IMR-90 (cell line): ENCODE data around the gene PCBP1. TPM values are rescaled to one million over a fixed set of nuclear protein-coding genes. Genes with fewer than 3 reads are reported as not detected.

ENCODE experiments used
- ATAC-seq: fragments of 200-7000 bp; cut with Tn5 transposase; 2 replicates; pipeline ENCODE4 v1.9.1; 2020; ENCODE audit warnings: low read depth, mild to moderate bottlenecking, moderate library complexity
- BruUV-seq: library from RNA; stranded (reverse); fragments of 400-500 nt; replicated peaks from 2 replicates; lab custom pipeline; 2021; lab: Mats Ljungman, UMichigan
- CTCF ChIA-PET: fragments of 300-600 bp; formaldehyde crosslinking; extraction: SDS; loops from one replicate; lab custom pipeline; 2021; ENCODE audit warnings: antibody characterized with exemption; lab: Yijun Ruan, JAX
- POLR2A ChIA-PET: fragments of 300-600 bp; sonication (Branson Sonifier 250); formaldehyde crosslinking; loops from one replicate; lab custom pipeline; 2022; ENCODE audit warnings: antibody characterized with exemption; ENCODE audit not compliant: unreplicated experiment; lab: Charles Lee
- DNase-seq: peaks from one replicate; pipeline ENCODE4 v3.0.0; 2013
- H2AFZ ChIP-seq: replicated peaks from 2 replicates; pipeline ENCODE3; 2013; ENCODE audit warnings: low read length, mild to moderate bottlenecking; ENCODE audit not compliant: poor library complexity
- H2AK5ac ChIP-seq: 2 replicates; pipeline ENCODE4 v1.6.1; 2013; ENCODE audit warnings: low read depth, low read length, inconsistent platforms
- H2AK9ac ChIP-seq: replicated peaks from 2 replicates; pipeline ENCODE3; 2013; ENCODE audit warnings: mild to moderate bottlenecking, low read depth, low read length, moderate library complexity; ENCODE audit not compliant: poor library complexity
- H2BK120ac ChIP-seq: 2 replicates; pipeline ENCODE4 v1.6.1; 2013; ENCODE audit warnings: low read depth, low read length, inconsistent platforms
- H2BK15ac ChIP-seq: 3 replicates; pipeline ENCODE4 v1.6.1; 2013; ENCODE audit warnings: low read depth, low read length, inconsistent platforms
- H2BK20ac ChIP-seq: 2 replicates; pipeline ENCODE4 v1.6.1; 2013; ENCODE audit warnings: low read depth, mild to moderate bottlenecking, inconsistent platforms, low read length, moderate library complexity
- H2BK5ac ChIP-seq: 2 replicates; pipeline ENCODE4 v1.6.1; 2013; ENCODE audit warnings: mild to moderate bottlenecking, low read depth, low read length, inconsistent platforms; ENCODE audit not compliant: poor library complexity, severe bottlenecking
- H3K14ac ChIP-seq: replicated peaks from 2 replicates; pipeline ENCODE4 v1.6.1; 2013; ENCODE audit warnings: low read depth, low read length, inconsistent platforms
- H3K18ac ChIP-seq: 2 replicates; pipeline ENCODE4 v1.6.1; 2013; ENCODE audit warnings: low read depth, low read length, control low read depth
- H3K23ac ChIP-seq: 2 replicates; pipeline ENCODE4 v1.6.1; 2013; ENCODE audit warnings: low read depth, low read length, inconsistent platforms
- H3K27ac ChIP-seq: 2 replicates; pipeline ENCODE4 v1.5.1; 2013; ENCODE audit warnings: mild to moderate bottlenecking, control low read depth, low read length; ENCODE audit not compliant: insufficient read depth
- H3K27me3 ChIP-seq: 2 replicates; pipeline ENCODE4 v1.6.1; 2013; ENCODE audit warnings: low read length; ENCODE audit not compliant: control insufficient read depth, insufficient read depth
- H3K36me3 ChIP-seq: 2 replicates; pipeline ENCODE4 v1.6.1; 2013; ENCODE audit warnings: low read length, mixed read lengths; ENCODE audit not compliant: control insufficient read depth, insufficient read depth
- H3K4ac ChIP-seq: 2 replicates; pipeline ENCODE4 v1.6.1; 2013; ENCODE audit warnings: low read depth, low read length, inconsistent platforms
- H3K4me1 ChIP-seq: 2 replicates; pipeline ENCODE4 v1.6.1; 2013; ENCODE audit warnings: low read length, mixed read lengths; ENCODE audit not compliant: control insufficient read depth, insufficient read depth
- H3K4me2 ChIP-seq: 2 replicates; pipeline ENCODE4 v1.6.1; 2013; ENCODE audit warnings: low read depth, mild to moderate bottlenecking, control low read depth, low read length, moderate library complexity
- H3K4me3 ChIP-seq: 2 replicates; pipeline ENCODE4 v1.5.1; 2013; ENCODE audit warnings: low read depth, mild to moderate bottlenecking, control low read depth, low read length, moderate library complexity; ENCODE audit not compliant: insufficient read depth
- H3K56ac ChIP-seq: 2 replicates; pipeline ENCODE4 v1.6.1; 2013; ENCODE audit warnings: low read length, inconsistent platforms; ENCODE audit not compliant: insufficient read depth; ENCODE audit errors: extremely low read depth
- H3K79me1 ChIP-seq, 2 experiments: 2 replicates each; pipeline ENCODE4 v1.6.1; 2013; ENCODE audit warnings: low read length in 2 of 2, inconsistent platforms in 1 of 2, low read depth in 1 of 2
- H3K9ac ChIP-seq: 2 replicates; pipeline ENCODE4 v1.6.1; 2013; ENCODE audit warnings: low read depth, low read length, control low read depth
- H3K9me1 ChIP-seq: 2 replicates; pipeline ENCODE4 v1.6.1; 2013; ENCODE audit warnings: low read length, inconsistent platforms; ENCODE audit not compliant: insufficient read depth
- H3K9me3 ChIP-seq: 2 replicates; pipeline ENCODE4 v1.6.1; 2013; ENCODE audit warnings: low read length; ENCODE audit not compliant: control insufficient read depth, insufficient read depth
- H4K20me1 ChIP-seq: 2 replicates; pipeline ENCODE4 v1.6.1; 2013; ENCODE audit warnings: low read length, inconsistent platforms; ENCODE audit not compliant: insufficient read depth
- H4K5ac ChIP-seq: 2 replicates; pipeline ENCODE4 v1.6.1; 2013; ENCODE audit warnings: mild to moderate bottlenecking, low read depth, low read length, control low read depth
- H4K8ac ChIP-seq, 2 experiments: 2 replicates each; pipeline ENCODE4 v1.6.1; 2013; ENCODE audit warnings: low read depth in 2 of 2, low read length in 2 of 2, control low read depth in 1 of 2, inconsistent platforms in 1 of 2
- H4K91ac ChIP-seq: 2 replicates; pipeline ENCODE4 v1.6.1; 2013; ENCODE audit warnings: low read depth, low read length, inconsistent platforms; ENCODE audit not compliant: insufficient read depth
- BHLHE40 ChIP-seq: fragments of 150-350 bp; IDR thresholded peaks from 2 replicates; pipeline ENCODE4 v1.6.1; 2016; ENCODE audit warnings: mild to moderate bottlenecking, low read depth, low read length
- CEBPB ChIP-seq: IDR thresholded peaks from 2 replicates; pipeline ENCODE4 v1.6.1; 2012; ENCODE audit warnings: low read depth, low read length, improper control_type of control experiment
- CTCF ChIP-seq: conservative IDR thresholded peaks from 2 replicates; pipeline ENCODE4 v1.5.1; 2012; ENCODE audit warnings: mild to moderate bottlenecking, low read depth, low read length, improper control_type of control experiment
- ELK1 ChIP-seq: fragments of 150-350 bp; IDR thresholded peaks from 2 replicates; pipeline ENCODE4 v1.6.1; 2016; ENCODE audit warnings: low read depth, mild to moderate bottlenecking, low read length, moderate library complexity, borderline replicate concordance
- MXI1 ChIP-seq: IDR thresholded peaks from 2 replicates; pipeline ENCODE4 v1.6.1; 2012; ENCODE audit warnings: low read depth, mild to moderate bottlenecking, low read length, moderate library complexity, borderline replicate concordance
- NFE2L2 ChIP-seq: fragments of 150-350 bp; IDR thresholded peaks from 2 replicates; pipeline ENCODE4 v1.6.1; 2016; ENCODE audit warnings: low read depth, mild to moderate bottlenecking, low read length
- RAD21 ChIP-seq: IDR thresholded peaks from 2 replicates; pipeline ENCODE4 v1.6.1; 2012; ENCODE audit warnings: low read length, improper control_type of control experiment
- RCOR1 ChIP-seq: IDR thresholded peaks from 2 replicates; pipeline ENCODE4 v1.6.1; 2012; ENCODE audit warnings: mild to moderate bottlenecking, low read length, improper control_type of control experiment; ENCODE audit not compliant: insufficient replicate concordance
- RFX5 ChIP-seq: IDR thresholded peaks from 2 replicates; pipeline ENCODE4 v1.8.0; 2012; ENCODE audit warnings: low read depth, mild to moderate bottlenecking, low read length, moderate library complexity
- SMC3 ChIP-seq: fragments of 150-350 bp; IDR thresholded peaks from 2 replicates; pipeline ENCODE4 v1.6.1; 2016; ENCODE audit warnings: low read depth, mild to moderate bottlenecking, antibody characterized with exemption, low read length, moderate library complexity
- WGBS, 2 experiments: methylation state at CpG; one replicate each; pipeline versions ENCODE4 v1.1.5 to v1.1.7; 2013; ENCODE audit warnings: missing lambda C conversion rate in 2 of 2; ENCODE audit not compliant: insufficient read length in 1 of 2; ENCODE audit errors: extremely low coverage in 2 of 2; 5-methylcytosine and 5-hydroxymethylcytosine counted together
- dilution Hi-C: fragments of 300-500 bp; cut with HindIII; formaldehyde crosslinking; loops from one replicate; pipeline ENCODE4 v1.14.3; 2018; ENCODE audit warnings: low sequenced_read_pairs; ENCODE audit not compliant: unreplicated experiment
- in situ Hi-C: fragments of 300-500 bp; cut with MboI; formaldehyde crosslinking; loops from 3 replicates; pipeline ENCODE4 v1.14.3; 2019; ENCODE audit warnings: low sequenced_read_pairs, inconsistent platforms, mixed read lengths
- intact Hi-C: fragments of 100-400 bp; cut with micrococcal nuclease; formaldehyde crosslinking; loops from 2 replicates; pipeline ENCODE4 v1.10.0; 2022
- polyA plus RNA-seq, 3 experiments: library from polyadenylated mRNA; depleted of rRNA; stranded (reverse); fragments of >200 nt; gene quantifications; 2 replicates each; pipeline ENCODE4 v1.2.3, GENCODE V29; 2012; ENCODE audit warnings: low replicate concordance in 1 of 3
- total RNA-seq: library from RNA; depleted of rRNA; stranded (reverse); fragments of >200 nt; gene quantifications from 2 replicates; pipeline ENCODE4 v1.2.3, GENCODE V29; 2012

PCBP1 gene
- total and polyA plus RNA-seq, 2 of the 4 experiments (the other 2 are of a cell fraction): 33.7 to 166 TPM

GRCh38 chr2:70070542-70071268, 16.6 kb upstream of the PCBP1 start:
- H3K9me3 ChIP-seq: no peaks in the 10 kb centered on the region
- peak overlapping the region; percentile 83; the same call in 1 of the 2 replicates for H3K27ac ChIP-seq
- ChIA-PET CTCF (interaction anchor here (0.6 to 1.5 kb wide), 10 partner anchors 9 to 700 kb away, joined by 3 to 8 read pairs (median 4); partner anchors contain the start of gene MXD1), POLR2A (interaction anchor here (0.7 to 1.0 kb wide), 2 partner anchors 72 to 156 kb away, joined by 3 to 5 read pairs; partner anchors contain the start of gene MXD1)
- TF ChIP-seq ELK1 (no peak), RFX5 (no peak), RCOR1 (no peak), SMC3 (peak; percentile 85), NFE2L2 (0 out of 2 replicates have a peak, but pooled peaks have one; percentile 11), CTCF (peak; percentile 90), CEBPB (no peak), RAD21 (peak; percentile 91), MXI1 (no peak), BHLHE40 (no peak)
- in situ Hi-C loops (loop anchor here (5.0 to 25.0 kb wide), 2 partner anchors 153 to 333 kb away; partner anchors contain the start of genes ANXA4 and MXD1), intact Hi-C loops (loop anchor here (1.0 to 5.0 kb wide), 3 partner anchors 72 to 156 kb away; no protein-coding TSS in a partner anchor), dilution Hi-C loops (no loop called here)
- BruUV-seq: no TSS peak
- peak overlapping the region; percentile 89 for H2BK5ac ChIP-seq
- H3K4me3 ChIP-seq: no peak overlapping the region
- H4K91ac ChIP-seq: peak overlapping the region; percentile 85
- no peaks in the 10 kb centered on the region for H3K27me3 ChIP-seq
- H2AFZ ChIP-seq: peak overlapping the region; percentile 90
- DNase-seq: peak; percentile 90
- peaks cover 7% of the 10 kb centered on the region; the same call in 1 of the 2 replicates for H3K9me1 ChIP-seq
- H3K4ac ChIP-seq: peak overlapping the region; percentile 97
- peak overlapping the region; percentile 79 for H3K56ac ChIP-seq
- peaks cover 4% of the 10 kb centered on the region for H3K36me3 ChIP-seq
- no peaks in the 10 kb centered on the region for H4K20me1 ChIP-seq
- H3K4me2 ChIP-seq: peak overlapping the region; percentile 69
- H3K18ac ChIP-seq: peak overlapping the region; percentile 91
- H2AK5ac ChIP-seq: peak overlapping the region; percentile 81
- H3K4me1 ChIP-seq: peaks cover 6% of the 10 kb centered on the region
- H4K8ac ChIP-seq: peak overlapping the region; percentile 82 to 99; a peak in 3 of 4 replicates
- peak overlapping the region; percentile 84 for H2AK9ac ChIP-seq
- peak overlapping the region; percentile 89 for H2BK20ac ChIP-seq
- peaks cover 4 to 9% of the 10 kb centered on the region in 2 experiments; a peak in 2 of 4 replicates for H3K79me1 ChIP-seq
- peak overlapping the region; percentile 85; the same call in 1 of the 3 replicates for H2BK15ac ChIP-seq
- peak overlapping the region; percentile 98 for H4K5ac ChIP-seq
- WGBS, 2 experiments: 0% methylated on average over 1 of the region's 13 CpGs; no CpG with 5 or more reads in 1 of the 2 experiments
- peak overlapping the region; percentile 87 for H2BK120ac ChIP-seq
- peak; percentile 98 for ATAC-seq
- H3K9ac ChIP-seq: peak overlapping the region; percentile 11; the same call in 1 of the 2 replicates
- H3K14ac ChIP-seq: peak overlapping the region; percentile 96
- H3K23ac ChIP-seq: peak overlapping the region; percentile 92; the same call in 1 of the 2 replicates
